ENCODE data around the gene RND2. TPM values are rescaled to one million over a fixed set of nuclear protein-coding genes. Genes with fewer than 3 reads are reported as not detected.

Gene RND2
- polyA plus RNA-seq, 1 experiment, result 1.3 TPM

DNA sequence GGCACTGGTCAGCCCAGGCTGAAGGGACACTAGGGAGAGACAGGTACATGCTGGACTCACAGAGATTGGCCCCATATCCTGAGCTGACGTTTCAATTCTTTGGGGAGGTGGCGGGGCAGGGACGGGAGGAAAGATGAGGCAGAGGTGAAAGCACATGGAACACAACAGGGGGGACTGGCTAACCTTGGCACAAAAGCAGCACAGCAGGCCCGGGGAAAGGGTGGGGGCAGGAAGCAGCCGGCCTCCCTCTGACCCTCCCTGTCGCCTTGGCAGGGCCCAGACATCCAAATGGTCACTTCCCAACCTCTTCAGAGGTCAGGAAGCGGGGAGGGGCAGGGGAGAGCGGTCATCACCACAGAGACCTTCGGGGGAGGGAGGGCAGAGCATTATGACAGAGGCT lies 9.5 kb upstream of the RND2 start:
- POLR2A ChIA-PET, result interaction anchor here (0.6 kb wide), 1 partner anchor 161 kb away, joined by 3 read pairs; no protein-coding TSS in a partner anchor

DNA sequence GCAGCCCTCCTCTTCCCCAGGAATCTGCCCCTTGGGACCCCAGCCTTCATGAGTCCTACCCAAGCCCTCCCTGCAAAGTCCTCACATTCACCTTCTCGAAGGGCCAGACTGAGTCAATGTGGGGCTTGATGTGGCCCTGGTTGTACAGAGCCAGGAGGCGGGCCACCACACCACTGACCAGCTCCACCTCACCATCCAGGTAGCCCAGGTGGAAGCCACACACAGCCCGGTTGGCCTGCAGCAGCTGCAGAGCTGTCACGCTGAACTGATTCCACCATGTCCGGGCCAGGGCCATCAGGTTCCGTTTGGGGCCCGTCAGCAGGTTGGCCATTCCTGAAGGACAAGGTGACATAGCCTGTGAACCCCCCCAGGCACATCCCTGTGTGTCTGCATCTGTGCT lies 8.8 kb upstream of the RND2 start:
- CTCF ChIA-PET, result interaction anchor here (1.4 kb wide), 1 partner anchor 8 kb away, joined by 3 read pairs; no protein-coding TSS in a partner anchor
- TF ChIP-seq, protein P1, sequence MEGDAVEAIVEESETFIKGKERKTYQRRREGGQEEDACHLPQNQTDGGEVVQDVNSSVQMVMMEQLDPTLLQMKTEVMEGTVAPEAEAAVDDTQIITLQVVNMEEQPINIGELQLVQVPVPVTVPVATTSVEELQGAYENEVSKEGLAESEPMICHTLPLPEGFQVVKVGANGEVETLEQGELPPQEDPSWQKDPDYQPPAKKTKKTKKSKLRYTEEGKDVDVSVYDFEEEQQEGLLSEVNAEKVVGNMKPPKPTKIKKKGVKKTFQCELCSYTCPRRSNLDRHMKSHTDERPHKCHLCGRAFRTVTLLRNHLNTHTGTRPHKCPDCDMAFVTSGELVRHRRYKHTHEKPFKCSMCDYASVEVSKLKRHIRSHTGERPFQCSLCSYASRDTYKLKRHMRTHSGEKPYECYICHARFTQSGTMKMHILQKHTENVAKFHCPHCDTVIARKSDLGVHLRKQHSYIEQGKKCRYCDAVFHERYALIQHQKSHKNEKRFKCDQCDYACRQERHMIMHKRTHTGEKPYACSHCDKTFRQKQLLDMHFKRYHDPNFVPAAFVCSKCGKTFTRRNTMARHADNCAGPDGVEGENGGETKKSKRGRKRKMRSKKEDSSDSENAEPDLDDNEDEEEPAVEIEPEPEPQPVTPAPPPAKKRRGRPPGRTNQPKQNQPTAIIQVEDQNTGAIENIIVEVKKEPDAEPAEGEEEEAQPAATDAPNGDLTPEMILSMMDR (IDR thresholded peaks at IDR 0.05; ENCODE audit: insufficient read depth, low read depth, low read length), result no peak
- H3K27me3 ChIP-seq (ENCODE audit: control insufficient read depth, insufficient read depth, low read length), result no peaks in the 10 kb centered on the region
- H3K4me3 ChIP-seq (ENCODE audit: low read depth, low read length), result no peak overlapping the region
- POLR2A ChIA-PET, result no interaction called here
- H3K36me3 ChIP-seq (ENCODE audit: control insufficient read depth, insufficient read depth, low read length), result peaks cover 33% of the 10 kb centered on the region
- no peak for DNase-seq (ENCODE audit: low read depth)

More for the DNA sequence above, 9.5 kb upstream of the RND2 start:
- TF ChIP-seq, protein P1 (IDR thresholded peaks at IDR 0.05; ENCODE audit: insufficient read depth, low read depth, low read length), result no peak
- no peak overlapping the region for H3K4me3 ChIP-seq (ENCODE audit: low read depth, low read length)
- DNase-seq (ENCODE audit: low read depth), result no peak
- peaks cover 33% of the 10 kb centered on the region for H3K36me3 ChIP-seq (ENCODE audit: control insufficient read depth, insufficient read depth, low read length)
- no peaks in the 10 kb centered on the region for H3K27me3 ChIP-seq (ENCODE audit: control insufficient read depth, insufficient read depth, low read length)
- CTCF ChIA-PET, result interaction anchor here (0.7 to 1.4 kb wide), 2 partner anchors 9 to 17 kb away, joined by 3 read pairs; partner anchors contain the start of gene RPL27

DNA sequence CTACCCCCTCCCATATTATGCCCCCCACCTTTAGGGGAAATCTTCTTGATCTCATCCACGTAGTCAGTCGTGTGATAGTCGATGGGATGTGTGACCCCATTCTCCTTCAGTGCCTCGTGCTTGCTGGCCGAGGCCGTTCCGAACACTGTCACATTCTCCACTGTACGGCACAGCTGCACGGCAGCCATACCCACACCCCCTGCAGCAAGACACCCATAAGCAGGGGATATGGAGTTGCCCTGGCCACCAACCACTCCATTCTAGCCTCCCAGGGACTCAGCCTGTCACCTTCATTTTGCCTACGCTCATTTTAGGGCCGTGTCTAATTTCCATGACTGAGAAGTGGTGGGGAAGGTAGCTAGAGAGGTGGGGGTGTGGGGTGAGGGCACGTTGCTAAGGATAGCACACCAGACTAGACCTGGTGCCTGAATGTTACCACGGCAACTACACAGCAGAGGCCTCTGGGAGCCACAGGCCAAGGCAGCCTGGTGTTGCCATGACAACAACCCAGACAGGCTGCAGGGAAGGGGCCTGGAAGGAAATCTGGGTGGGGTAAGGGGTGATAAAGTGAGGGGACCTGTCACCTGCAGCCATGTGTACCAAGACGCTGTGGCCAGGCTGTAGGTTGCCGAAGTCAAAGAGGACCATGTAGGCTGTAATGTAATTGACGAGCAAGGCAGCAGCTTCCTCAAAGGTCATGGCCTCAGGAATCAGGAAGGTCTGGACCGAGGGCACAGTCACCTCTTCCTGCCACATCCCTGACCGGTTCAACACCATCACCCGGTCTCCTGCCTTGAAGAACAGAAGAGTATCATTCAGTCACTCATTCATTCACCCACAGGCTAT lies 6.8 kb upstream of the RND2 start:
- Histone ChIP-seq H3K4me3 (ENCODE audit: low read depth, low read length) (no peak overlapping the region), H3K27me3 (ENCODE audit: control insufficient read depth, insufficient read depth, low read length) (no peaks in the 10 kb centered on the region), H3K36me3 (ENCODE audit: control insufficient read depth, insufficient read depth, low read length) (peaks cover 31% of the 10 kb centered on the region)
- ChIA-PET POLR2A (no interaction called here), CTCF (no interaction called here)
- TF ChIP-seq, protein P1 (IDR thresholded peaks at IDR 0.05; ENCODE audit: insufficient read depth, low read depth, low read length), result no peak
- no peak for DNase-seq (ENCODE audit: low read depth)

DNA sequence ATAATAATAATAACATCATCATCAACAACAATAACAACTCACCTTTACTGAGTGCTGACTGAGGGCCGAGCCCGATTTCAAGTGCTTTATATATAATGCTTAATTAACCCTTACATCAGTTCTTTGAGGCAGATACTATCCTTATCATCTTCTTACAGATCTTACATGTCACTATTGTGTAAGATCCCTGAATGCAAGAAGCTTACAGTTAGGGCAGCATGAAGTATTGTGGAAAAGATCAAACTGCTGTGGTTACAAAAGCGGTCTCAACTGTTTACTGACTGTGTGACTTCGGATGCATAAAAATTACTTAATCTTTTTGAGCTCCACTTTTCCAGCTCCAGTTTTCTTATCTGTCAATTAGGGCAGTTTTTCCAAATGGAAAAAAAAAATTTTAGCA lies 6.1 kb upstream of the RND2 start:
- TF ChIP-seq, protein P1 (IDR thresholded peaks at IDR 0.05; ENCODE audit: insufficient read depth, low read depth, low read length), result no peak
- DNase-seq (ENCODE audit: low read depth), result no peak
- Histone ChIP-seq H3K4me3 (ENCODE audit: low read depth, low read length) (no peak overlapping the region), H3K36me3 (ENCODE audit: control insufficient read depth, insufficient read depth, low read length) (peaks cover 26% of the 10 kb centered on the region), H3K27me3 (ENCODE audit: control insufficient read depth, insufficient read depth, low read length) (no peaks in the 10 kb centered on the region)
- ChIA-PET POLR2A (no interaction called here), CTCF (interaction anchor here (1.0 kb wide), 1 partner anchor 8 kb away, joined by 4 read pairs; no protein-coding TSS in a partner anchor)

DNA sequence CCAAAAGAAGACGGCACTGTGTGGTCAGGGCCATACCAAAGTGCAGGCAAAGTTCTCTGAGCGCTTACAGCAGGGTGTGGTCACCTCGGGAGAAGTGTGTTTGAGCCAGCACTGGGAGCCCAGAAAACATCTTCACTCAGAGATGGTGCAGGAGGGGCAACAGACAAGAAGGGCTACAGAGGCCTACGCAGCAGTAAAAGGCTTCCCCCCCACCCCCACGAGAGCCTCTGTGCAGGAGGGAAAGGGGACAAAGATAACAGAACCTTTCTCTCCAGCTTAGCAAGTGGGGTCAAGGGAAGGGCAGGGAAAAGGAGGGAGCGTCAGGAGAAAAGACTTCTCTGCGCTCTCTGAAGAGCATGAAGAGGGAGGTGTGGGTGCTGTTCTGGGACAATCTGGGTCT lies 5.6 kb upstream of the RND2 start:
- TF ChIP-seq, protein P1 (IDR thresholded peaks at IDR 0.05; ENCODE audit: insufficient read depth, low read depth, low read length), result no peak
- H3K36me3 ChIP-seq (ENCODE audit: control insufficient read depth, insufficient read depth, low read length), result peaks cover 22% of the 10 kb centered on the region
- no peak overlapping the region for H3K4me3 ChIP-seq (ENCODE audit: low read depth, low read length)
- CTCF ChIA-PET, result interaction anchor here (1.0 kb wide), 1 partner anchor 9 kb away, joined by 4 read pairs; no protein-coding TSS in a partner anchor
- POLR2A ChIA-PET, result no interaction called here
- DNase-seq (ENCODE audit: low read depth), result no peak
- no peaks in the 10 kb centered on the region for H3K27me3 ChIP-seq (ENCODE audit: control insufficient read depth, insufficient read depth, low read length)

All from BJ (cell line).